A549 (cell line): ENCODE measurements around the gene PLRG1.

Experiments used
- CHD2 ChIP-seq: fragments of 150-350 bp; IDR thresholded peaks from 2 replicates; pipeline ENCODE4 v1.6.1; 2014; ENCODE audit warnings: low read length; ENCODE audit not compliant: partially characterized antibody
- CTCF ChIP-seq: fragments of >200 bp; sonication (Bioruptor Twin); formaldehyde crosslinking; IDR thresholded peaks from 3 replicates; pipeline ENCODE4 v1.5.1; 2016
- HOXA7 ChIP-seq: fragments of 250-450 bp; sonication (Bioruptor Pico); IDR thresholded peaks from 2 replicates; pipeline ENCODE4 v1.5.0; 2020; ENCODE audit warnings: mild to moderate bottlenecking, moderate library complexity
- MAZ ChIP-seq: fragments of 150-350 bp; IDR thresholded peaks from 2 replicates; pipeline ENCODE4 v1.6.1; 2014; ENCODE audit warnings: antibody characterized with exemption, low read depth, low read length, borderline replicate concordance
- POLR2A ChIP-seq: IDR thresholded peaks from 2 replicates; pipeline ENCODE4 v1.6.1; 2012; ENCODE audit warnings: mild to moderate bottlenecking, low read length
- TF ChIP-seq, protein P1 (sequence below): fragments of 250-450 bp; sonication (Bioruptor Pico); IDR thresholded peaks from 2 replicates; pipeline ENCODE4 v1.5.0; 2021; ENCODE audit warnings: mild to moderate bottlenecking, moderate library complexity, borderline replicate concordance

- TF ChIP-seq POLR2A (no peak), CTCF (no peak), MAZ (no peak), HOXA7 (CRISPR knock-in tag) (no peak), CHD2 (no peak)
- TF ChIP-seq, protein P1, sequence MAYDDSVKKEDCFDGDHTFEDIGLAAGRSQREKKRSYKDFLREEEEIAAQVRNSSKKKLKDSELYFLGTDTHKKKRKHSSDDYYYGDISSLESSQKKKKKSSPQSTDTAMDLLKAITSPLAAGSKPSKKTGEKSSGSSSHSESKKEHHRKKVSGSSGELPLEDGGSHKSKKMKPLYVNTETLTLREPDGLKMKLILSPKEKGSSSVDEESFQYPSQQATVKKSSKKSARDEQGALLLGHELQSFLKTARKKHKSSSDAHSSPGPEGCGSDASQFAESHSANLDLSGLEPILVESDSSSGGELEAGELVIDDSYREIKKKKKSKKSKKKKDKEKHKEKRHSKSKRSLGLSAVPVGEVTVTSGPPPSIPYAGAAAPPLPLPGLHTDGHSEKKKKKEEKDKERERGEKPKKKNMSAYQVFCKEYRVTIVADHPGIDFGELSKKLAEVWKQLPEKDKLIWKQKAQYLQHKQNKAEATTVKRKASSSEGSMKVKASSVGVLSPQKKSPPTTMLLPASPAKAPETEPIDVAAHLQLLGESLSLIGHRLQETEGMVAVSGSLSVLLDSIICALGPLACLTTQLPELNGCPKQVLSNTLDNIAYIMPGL = no peak
Measured at GRCh38 chr4:154590329-154591006, 40.3 kb upstream of the PLRG1 start, which contains the start of gene FGA.
